AML-193 (cell line): ENCODE measurements around the gene ME3.
"Not testable (repeated sequence)": the region's sequence is repeated elsewhere in the genome, so short reads cannot be mapped to it uniquely, and the experiment has no call there.

Source experiments
- DNase-seq, 2 experiments: peaks; one replicate each; lab custom pipeline; 2025; lab: John Stamatoyannopoulos, UW

Gene ME3

DNA sequence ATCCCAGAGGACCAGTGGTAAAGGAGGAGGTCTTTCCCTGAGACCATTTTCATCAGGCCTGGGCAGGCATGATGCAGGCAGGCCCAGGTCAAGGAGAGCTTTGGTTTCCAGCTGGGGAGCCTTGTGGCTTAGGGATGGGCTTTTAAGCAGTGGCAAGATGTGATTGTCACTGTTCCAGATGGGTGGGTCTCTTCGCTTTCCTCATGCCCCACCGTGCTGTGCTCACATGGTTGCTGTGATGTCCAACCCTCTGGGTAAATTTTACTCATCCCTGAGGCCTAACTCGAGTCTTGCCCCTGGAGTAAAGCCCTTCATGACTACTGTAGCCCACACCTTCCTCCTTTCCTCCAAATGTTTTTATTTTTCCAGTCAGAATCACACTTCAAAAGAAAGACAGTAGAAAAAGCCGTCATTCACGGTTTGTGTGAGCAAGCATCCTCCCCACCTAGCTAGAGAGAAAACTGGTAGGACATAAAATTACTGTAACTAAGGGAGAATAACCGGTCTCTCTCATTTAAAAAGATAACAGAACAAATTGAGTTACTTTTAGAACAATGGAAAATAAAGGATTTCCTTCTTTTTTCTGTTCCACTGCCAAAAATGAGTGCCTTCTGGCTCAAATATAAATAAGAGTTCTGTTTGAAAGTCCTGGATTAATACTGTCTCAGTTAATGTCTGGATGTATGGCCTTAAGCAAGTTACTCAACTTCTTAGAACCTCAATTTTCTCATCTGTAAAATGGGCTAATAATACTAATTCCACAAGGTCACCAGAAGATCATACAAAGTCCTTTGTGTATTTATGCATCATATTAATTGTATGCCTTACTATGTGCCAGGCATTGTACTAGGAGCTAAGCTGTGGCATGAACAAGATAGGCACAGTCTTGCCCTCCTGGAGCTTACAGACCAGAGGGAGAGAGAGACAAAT is 84.9 kb downstream of the ME3 start:
- no peak for DNase-seq

DNA sequence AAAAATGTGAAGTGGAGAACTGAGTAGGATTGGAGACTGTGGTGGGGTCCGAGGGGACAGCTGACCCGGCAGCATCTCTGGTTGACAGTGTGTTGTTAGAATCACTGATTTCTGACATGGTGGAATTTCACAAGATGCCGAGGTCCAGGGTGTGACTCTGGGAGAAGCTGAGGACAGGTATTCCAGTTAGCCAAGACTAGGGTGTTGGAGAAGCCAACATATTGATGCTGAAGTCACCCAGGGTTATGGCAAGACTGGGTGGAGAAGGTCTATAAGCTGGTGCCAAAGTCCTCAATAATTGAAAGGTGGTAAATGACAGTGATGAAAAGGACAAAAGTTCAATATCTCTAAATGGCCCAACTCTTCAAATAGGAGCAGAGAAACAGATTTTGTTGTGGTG is 86.1 kb downstream of the ME3 start:
- DNase-seq: no peak

DNA sequence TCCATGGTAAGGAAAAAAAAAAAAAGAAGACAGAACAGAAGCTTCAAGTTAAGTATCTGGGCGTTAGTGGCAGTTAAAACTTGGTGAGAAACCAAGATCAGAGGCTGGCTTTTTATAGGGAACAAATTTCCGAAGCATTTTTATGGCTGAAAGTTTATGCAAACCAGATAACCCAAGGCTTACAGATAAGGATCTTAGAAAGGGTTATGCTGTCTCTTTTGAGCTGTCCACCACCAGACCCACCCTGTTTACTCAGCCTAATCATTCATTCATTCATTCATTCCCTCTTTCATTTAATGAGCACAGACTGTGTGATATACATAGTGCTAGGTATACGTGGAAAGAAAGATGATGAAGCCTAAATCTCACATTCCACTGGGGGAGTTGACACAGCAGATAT is 89.5 kb downstream of the ME3 start:
- DNase-seq: no peak

DNA sequence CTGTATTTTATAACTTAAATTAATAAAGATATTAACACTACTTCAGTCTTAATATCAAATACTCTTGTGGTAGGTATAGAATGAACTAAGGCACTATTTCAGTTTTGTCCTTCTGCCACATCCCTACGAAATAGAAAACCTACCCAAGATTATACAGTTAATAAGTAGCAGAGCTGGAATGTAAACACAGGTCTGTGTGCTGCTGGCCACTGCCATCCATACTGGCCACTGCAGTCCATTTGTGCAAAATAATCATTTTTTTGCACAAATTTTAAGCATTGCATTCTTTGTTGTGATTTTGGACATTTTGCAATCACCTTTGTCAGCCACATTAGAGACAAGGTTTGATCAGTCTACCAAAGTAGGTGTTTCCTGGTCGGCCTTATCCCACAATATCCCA is 91.9 kb downstream of the ME3 start:
- DNase-seq: no peak

DNA sequence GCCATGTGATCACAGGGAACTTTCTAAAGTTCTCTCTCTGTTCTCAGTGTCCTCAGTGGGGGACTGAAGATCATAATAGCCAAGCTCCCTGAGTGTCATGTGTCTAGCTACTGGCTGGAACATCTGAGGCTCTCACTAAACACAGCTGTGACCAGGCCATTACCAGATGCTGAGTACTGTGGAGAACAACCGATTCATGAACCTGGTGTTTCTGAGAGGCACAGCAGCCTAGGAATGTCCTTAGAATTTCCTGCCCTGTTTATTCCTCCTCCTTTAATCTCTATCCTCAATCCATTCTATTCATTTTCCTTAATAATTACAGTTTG is 93.0 kb downstream of the ME3 start:
- no peak for DNase-seq

DNA sequence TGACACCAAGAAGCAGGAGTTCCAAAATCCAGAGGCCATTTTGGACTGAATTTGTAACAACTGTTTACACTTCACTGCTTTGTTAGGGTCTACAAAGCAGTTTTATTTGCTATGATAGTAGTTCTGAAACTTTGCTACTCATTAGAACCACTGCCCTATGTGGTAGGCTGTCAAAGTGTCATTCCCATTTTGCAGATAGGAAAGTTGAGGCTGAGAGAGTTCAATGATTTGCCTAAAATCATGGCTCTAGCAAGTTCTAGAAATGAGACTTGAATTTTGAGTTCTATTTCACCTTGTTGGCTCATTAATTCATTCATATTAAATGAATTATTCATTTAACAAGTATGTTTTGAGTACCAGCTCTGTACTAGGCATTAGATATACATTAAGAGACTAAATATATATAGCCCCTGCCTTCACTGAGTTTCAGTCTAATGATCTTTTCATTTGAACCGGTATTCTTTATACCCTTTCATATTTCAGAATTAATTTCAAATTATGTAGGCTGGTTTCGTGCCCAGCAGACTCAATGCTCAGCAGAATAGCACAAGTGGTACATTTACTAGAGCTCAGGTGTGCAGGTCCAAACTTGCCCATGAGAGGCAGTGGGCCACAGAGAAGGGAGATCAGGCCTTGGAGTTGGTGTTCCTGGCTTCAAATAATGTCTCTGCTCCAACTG is 93.5 kb downstream of the ME3 start:
- DNase-seq: no peak

DNA sequence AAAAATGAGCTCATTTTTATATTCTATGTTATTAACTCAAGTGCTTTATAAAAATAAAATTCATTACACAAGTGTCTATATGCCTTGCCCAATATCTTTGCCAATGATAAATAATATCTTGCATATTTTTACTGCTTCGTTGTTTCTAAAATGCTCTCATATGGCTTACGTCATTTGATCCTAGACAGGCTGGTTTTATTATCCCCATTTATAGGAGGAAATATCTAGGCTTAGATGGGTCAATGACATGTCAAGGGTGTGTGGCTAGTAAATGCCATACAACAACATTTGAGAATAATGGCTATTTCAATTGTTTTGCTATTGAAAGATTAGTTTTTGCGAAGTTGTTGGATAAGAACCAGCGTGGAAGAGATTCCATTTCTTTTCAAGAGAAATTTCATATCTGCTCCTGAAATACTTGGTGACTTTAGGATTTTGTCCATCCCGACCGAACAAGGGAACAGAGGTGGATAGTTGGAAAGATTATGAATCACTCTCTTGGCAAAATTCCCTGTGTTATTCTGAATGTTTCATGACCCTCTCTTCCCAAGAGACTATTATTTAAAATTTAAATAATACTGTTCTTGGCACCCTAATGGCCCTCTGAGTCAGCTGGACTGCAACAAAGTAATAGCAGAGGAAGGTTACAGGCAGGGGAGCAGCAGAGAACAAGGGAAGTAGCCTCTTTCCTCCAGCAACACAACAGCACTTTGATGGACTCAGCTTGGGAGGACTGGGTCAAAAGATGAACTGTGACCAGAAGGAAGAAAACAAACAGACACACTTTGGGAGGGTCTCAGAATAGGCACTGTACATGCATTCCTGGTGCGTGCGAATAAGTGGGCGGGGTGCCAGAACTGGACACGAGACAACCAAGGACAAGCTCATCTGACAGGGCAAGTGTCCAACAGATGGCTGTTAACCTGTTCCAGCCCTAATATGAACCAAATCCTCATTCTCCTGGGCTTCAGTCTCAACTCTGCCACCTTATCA is 94.5 kb downstream of the ME3 start:
- DNase-seq: no peak

DNA sequence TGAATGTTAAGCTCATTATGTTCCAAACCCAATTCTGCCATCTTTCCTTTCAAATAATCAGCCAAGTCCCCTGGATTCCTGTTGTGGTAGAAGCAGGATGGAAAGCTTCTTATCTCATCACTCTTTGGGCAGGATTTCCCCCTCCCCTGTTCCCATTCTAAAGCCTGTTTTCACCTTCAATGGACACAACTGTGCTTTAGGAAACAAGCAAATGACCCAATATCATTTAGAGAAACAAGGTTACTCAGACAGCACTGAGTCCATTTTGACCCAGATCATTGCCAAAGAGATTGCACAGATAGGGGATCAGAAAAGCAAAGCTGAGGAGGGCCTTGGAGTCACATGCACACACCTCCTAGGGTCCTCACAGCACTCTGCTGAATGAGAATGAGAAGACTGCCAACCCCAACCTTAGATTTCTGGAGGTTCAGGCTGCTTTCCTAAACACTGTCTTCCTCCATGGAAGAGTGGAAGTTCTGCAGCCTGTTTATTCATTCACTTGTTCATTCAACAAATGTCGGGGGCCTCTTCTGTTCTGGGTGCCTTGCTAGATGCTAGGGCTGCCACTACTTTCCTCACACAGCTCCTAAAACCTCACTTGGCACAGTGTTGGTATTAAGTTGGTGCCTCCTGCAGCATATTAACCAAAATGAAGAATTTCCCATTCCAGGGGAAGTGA is 95.3 kb downstream of the ME3 start:
- DNase-seq: no peak

DNA sequence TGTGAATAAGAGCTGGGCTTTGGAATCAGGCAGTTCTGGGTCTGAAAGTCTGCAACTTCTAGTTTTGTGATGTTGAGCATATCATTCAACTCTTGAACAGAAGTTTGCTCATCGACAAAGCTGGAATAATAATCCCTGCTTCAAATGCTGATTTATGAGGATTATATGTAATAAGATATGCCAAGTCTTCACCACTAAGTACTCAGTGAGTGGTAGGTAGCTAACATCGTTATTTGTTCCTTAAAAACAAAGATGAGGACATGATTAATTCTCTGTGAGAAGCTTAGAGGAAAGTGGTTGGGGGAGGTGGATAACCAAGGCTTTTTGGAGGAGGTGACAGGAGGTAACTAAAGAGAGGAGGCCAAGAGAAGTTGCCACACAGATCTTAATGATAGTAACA is 96.5 kb downstream of the ME3 start:
- no peak for DNase-seq

DNA sequence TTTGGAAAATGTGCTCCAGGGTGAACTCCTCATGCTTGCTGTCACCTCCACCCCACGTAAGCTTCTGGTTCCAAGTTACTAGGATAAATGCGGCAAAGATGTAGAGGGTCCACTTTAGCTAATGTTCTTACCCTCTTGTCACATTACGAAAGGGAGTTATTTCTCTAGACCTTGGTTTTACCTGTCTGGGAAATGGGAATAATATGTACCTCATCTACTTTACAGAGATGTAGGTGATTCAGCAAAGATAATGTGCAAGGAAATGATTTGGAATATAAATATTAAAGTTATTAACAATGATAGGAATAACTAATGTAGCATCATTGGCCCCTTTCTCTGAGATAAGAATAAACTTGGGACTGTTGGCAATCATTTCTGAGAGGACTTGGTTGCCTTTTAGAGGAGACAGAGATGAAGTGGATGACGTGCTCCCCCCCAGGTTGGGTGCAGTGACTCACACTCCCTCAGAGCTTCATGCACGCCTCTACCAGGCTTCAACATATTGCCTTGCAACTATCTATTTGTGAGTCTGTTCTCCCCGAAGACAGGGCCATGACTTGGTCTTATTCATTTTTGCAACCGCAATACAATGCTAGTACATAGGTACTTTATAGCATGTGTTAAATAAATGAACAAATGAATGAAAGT is 97.1 kb downstream of the ME3 start:
- no peak for DNase-seq

DNA sequence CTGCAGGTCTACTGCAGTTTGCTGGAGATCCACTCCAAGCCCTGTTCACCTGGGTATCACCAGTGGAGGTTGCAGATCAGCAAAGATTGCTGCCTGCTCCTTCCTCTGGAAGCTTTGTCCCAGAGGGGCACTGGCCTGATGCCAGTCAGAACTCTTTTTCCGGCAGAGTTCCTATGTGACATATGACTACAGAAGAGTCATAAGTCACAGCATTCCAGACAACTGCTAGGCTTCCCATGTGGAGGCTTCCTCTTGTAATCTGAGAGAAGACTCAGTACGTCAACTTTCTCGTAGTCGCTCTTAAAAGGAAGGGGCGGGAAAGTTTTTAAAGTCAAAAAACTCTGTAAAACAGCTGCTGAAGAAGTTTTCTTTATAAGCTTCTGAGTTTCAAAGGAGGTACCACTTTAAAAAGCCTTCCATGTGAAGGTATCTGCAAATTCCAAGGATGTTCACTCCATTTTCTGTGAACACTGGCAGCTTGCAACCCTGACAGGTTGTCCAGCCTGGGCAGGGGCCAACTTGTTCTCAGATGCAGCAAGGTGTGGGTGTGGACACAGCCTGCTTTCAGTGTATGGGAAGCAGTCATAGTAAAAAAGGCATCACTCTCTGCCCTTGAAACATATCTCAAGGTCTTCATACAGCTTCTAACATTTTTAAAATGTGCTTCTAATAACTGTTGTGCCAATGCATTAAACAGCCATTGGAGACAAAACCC is 97.8 kb downstream of the ME3 start:
- no peak for DNase-seq

DNA sequence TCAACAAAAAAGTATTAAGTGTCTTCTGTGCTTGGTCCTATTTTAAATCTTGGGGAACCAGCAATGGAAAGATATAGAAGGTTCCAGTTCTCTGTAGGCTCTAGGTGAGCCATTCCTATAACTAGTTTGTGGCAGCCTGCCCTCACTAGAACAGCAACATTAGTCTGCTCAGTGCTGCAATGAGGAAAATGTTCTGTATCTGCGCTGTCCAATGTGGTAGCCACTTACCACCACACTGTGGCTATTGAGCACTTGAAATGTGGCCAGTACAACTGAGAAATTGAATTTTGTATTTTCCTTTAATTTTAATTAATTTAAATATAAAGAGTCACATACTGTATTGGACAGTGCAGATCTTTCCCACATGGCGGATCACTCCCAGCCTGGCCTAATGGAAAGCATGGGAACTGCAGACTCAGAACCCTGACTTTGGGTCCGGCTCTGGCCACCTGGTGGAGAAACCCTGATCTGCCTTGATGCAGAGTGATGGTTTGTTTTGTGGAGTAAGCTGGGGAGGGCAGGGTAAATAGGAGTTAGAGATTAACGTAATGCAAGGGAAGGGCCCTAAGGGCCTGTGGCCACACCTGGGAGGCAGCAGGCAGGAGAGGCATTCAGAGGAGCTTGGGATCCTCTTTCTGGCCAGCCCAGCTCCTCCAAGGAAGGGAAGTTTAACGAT is 101.0 kb downstream of the ME3 start:
- DNase-seq: no peak

DNA sequence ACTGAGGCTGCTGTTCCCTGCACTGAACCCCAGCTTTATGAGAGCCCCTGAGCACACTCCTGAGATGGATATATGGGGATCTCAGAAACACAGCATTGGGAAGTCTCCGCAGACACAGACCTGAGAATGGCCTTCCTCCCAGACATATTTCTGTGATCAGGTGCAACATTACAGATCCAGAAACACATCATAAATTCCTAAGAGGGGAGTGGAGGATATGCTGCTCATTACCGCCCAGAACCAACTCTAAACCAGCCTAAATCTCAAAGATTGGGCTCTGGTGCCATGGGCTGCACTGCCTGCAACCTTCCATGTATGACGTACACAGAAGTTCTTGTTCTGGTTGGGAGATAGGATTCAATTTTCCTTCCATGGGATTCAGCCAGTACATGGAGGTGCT is 102.0 kb downstream of the ME3 start:
- no peak for DNase-seq

DNA sequence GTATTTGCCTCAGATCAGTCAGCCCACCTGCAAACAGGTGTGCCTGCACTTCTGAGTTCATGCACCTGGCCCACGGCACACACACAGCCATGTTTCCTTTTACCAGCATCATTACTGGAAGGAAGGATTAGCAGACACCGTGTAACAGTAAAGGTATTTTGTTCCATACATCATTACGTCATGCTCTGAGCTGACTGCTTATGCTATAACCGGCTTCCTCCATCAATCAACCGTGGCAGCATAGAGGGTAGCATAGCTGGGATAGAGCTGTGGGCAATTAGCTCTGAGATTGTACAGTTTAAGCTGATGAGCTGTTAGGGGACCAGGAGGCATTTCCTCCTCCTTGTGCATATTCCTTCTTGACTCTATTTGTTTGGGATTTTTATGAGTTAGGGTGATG is 102.4 kb downstream of the ME3 start:
- DNase-seq: no peak

DNA sequence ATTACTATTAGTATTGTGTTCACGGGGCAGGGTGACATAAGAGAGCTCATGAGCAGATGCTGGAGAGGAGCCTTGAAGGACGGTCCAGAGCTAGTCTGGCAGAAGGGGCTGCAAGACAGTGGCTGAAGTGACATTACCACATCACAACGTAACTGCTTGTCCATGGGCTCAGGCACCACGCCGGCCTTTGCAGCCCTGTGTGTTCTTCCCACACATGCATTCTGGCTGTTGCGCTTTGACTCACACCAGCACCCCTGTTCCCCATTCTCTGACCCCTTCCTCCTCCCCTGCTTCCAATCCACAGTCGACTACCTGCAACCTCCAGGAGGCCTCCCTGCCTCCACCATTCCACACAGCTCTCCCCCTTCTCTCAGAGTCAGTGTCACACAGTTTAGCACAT is 103.3 kb downstream of the ME3 start:
- DNase-seq: no peak

DNA sequence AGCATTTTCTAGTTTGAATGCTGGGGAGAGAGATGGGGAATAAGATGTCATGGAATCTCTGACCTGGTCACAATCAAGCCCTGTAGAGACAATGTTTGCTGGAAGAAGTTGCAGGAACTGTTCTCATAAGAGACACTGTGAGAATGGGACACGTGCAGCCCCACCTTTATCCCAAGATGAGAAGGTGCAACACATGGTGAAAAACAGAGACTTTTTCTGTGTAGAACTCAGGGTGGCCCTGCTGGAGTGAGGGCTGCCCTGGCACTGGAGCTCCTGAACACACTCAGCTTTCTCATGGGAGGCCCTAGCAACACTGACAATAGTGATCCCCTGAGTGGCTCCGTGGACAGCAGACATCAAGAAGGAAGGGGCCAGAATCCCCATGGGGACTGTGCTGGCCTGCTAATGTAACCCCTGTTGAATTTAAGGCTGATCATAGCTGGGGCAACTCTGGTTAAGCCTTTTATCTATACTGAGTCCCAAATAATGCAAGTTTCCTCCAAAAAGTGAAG is 106.6 kb downstream of the ME3 start:
- DNase-seq: no peak

DNA sequence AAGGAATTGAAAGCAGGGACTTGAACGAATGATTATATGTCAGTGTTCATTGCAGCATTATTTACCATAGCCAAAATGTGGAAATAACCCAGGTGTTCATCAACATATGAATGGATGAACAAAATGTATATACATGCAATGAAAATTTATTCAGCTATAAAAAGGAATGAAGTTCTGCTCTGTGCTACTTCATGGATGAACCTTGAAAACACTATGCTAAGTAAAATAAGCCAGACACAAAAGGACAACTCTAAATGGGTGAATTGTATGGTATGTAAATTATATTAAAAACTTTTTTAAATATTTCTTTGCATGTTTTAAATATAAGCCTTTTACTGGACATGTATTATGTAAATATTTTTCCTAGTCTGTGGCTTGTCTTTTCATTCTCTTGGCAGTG is 107.0 kb downstream of the ME3 start:
- no peak for DNase-seq

DNA sequence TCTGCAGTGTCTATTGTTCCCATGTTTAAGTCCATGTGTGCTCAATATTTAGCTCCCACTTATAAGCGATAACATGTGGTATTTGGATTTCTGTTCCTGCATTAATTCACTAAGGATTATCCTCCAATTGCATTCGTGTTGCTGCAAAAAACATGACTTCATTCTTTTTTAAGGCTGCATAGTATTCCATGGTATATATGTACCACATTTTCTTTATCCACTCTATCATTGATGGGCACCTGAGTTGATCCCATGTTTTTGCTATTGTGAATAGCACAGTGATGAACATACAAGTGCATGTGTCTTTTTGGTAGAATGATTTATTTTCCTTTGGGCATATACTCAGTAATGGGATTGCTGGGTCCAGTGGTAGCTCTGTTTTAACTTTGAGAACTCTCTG is 109.6 kb downstream of the ME3 start:
- not testable (repeated sequence) for DNase-seq

DNA sequence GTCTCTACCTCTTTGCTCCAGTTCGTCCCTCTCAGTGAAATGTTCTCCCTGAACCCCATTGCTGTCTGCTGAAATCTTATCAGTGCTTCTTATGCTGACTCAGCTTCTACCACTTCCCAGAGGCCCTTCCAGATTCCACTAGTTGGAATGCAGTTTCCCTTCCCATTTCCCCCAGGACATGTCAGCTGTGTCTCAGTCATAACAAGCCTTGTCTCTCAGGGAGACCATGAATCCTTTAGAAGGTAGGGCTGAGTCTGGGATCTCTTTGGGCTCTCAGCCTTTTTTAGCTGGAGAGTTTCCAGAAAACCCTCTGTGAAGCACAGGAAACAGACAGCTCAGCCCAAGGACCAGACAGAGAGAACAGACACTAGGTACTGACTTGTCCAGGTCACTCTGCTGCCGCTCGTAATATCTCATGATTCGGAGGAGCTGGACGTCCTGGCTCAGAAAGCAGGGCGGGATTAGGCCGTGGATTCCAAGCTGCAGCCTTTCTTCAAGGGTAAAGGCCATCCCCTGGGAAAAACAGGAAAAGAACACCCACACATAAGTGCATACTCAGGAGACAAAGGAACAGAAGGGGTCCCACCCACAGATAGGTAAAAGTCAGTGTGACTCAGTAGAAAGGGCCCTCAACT is 113.0 kb downstream of the ME3 start:
- no peak for DNase-seq
